NT2/D1 (cell line): ENCODE data around the gene WDR90.

Experiments used
- DNase-seq: peaks from one replicate; pipeline ENCODE4 v3.0.0-alpha.2; 2011; ENCODE audit warnings: low read depth, low spot score
- H3K27me3 ChIP-seq: 2 replicates; pipeline ENCODE4 v1.6.0; 2011; ENCODE audit warnings: mild to moderate bottlenecking; ENCODE audit not compliant: insufficient read length, insufficient read depth
- H3K36me3 ChIP-seq: 2 replicates; pipeline ENCODE4 v1.6.1; 2011; ENCODE audit warnings: mild to moderate bottlenecking, low read length, mixed read lengths; ENCODE audit not compliant: insufficient read depth, insufficient read length
- H3K4me1 ChIP-seq: 2 replicates; pipeline ENCODE4 v1.5.1; 2011; ENCODE audit not compliant: insufficient read depth, insufficient read length
- H3K4me3 ChIP-seq: 2 replicates; pipeline ENCODE4 v1.5.1; 2011; ENCODE audit warnings: low read depth; ENCODE audit not compliant: insufficient read length
- H3K9ac ChIP-seq: 2 replicates; pipeline ENCODE4 v1.6.0; 2011; ENCODE audit warnings: low read depth; ENCODE audit not compliant: insufficient read length
- H3K9me3 ChIP-seq: 2 replicates; pipeline ENCODE4 v1.5.1; 2011; ENCODE audit warnings: mild to moderate bottlenecking, low read length; ENCODE audit not compliant: insufficient read depth
- SUZ12 ChIP-seq: IDR thresholded peaks from 2 replicates; pipeline ENCODE4 v1.6.1; 2011; ENCODE audit not compliant: insufficient read length, insufficient read depth; ENCODE audit errors: extremely low read depth
- YY1 ChIP-seq: IDR thresholded peaks from 2 replicates; pipeline ENCODE4 v1.6.1; 2011; ENCODE audit not compliant: insufficient read length, insufficient read depth
- ZNF274 ChIP-seq: IDR thresholded peaks from 2 replicates; pipeline ENCODE4 v1.6.1; 2011; ENCODE audit warnings: mild to moderate bottlenecking, low read depth, low read length

WDR90 gene

DNA sequence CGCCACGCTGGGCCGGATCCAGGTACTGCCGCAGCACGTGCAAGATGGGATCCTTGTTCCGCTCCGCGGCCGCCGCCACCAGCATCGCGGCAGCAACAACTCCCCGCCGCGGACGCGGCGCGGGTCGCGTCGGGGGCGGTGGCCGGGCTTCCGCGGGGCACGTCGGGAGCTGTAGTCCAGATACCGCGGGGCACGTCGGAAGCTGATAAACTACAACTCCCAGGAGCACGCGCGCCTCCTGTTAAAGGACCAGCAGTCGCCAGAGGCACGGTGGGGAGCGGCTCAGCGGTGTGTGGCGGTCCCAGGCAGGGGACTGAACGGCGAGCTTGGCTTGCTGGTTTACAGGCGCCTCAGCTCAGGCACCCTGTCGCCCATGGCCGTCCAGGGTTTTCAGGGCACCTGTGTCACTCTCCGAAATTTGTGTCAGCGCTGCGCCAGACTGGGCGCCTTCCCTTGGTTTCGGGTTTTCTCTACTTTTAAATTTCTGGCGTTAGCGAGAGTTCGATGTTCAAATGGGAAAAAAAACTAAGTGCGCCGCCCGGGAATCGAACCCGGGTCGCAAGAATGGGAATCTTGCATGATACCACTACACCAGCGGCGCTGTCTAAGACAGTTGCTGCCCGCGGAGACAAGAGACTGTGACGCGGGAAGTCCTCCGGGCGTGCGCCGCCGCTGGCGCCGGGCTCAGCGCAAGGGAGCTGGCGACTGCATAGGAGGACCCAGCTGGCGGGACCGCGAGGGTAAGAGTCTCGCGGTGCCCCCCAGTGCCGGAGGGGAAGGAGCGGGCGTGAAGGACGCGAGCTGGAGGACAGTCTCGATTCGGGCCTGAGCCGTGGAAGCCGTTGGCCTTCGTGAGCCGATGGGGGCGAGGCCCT, 12.7 kb upstream of the WDR90 start, which contains the start of gene METTL26:
METTL26 (minus strand) TSS at position 100 of the 875 bp plus-strand sequence; CDS start at position 85, 15 bp downstream.
- no peaks in the 10 kb centered on the region for H3K9me3 ChIP-seq
- H3K4me1 ChIP-seq, result peaks cover 28% of the 10 kb centered on the region
- peak; percentile 89 for DNase-seq
- H3K27me3 ChIP-seq, result no peaks in the 10 kb centered on the region
- H3K9ac ChIP-seq, result peak within 1 kb of the TSS; percentile 99
- TF ChIP-seq ZNF274 (no peak), SUZ12 (no peak), YY1 (no peak)
- peak within 1 kb of the TSS; percentile 95 for H3K4me3 ChIP-seq
- peaks cover 30% of the 10 kb centered on the region for H3K36me3 ChIP-seq

DNA sequence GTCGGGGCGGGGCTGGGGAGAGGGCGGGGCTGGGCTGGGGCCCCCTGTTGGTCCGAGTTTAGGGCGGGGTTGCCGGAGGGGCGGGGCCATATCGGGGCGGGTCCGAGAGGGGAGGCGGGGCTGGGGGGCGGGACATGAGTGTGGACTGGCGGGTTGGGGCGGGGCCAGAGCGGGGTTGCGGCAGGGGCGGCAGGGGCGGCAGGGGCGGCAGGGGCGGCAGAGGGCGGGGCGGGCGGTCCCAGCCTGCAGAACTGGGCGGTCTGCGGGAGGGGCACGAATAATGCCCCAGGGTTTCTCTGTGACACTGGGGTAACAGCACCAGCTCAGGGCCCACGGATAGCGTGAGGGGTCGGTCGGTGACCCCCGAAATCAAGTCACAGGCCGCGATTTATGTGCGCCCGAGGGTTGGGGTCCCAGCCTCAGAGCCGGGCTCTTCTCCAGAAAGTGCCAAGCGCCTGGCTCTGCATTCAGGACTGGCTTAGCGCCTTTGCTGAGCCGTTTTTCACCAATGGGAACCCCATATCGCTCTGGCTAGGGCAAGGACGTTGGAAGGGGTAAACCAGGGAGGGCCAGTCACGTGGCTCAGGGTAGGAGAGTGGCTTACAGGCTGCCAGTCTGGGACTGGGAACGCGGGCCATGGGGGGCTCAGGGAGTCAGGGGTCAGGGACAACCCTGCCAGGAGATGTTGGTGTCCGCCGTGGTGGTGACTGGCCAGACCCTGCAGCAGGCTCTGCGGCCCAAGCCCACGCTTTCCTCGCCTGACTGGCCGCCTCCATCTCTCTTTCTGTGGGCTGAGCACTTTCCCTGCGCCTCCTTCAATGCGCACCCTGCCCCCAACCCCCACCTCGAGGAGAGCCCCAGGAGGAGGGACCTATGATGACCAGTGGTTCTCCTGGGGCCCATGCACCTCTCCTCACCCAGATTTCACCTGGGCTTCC, 11.8 kb upstream of the WDR90 start:
- no peak for DNase-seq
- Histone ChIP-seq H3K36me3 (peaks cover 26% of the 10 kb centered on the region), H3K9ac (peak overlapping the region; percentile 82), H3K4me3 (peak overlapping the region; percentile 95), H3K27me3 (peaks cover under 1% of the 10 kb centered on the region), H3K9me3 (no peaks in the 10 kb centered on the region), H3K4me1 (peaks cover 28% of the 10 kb centered on the region)
- TF ChIP-seq ZNF274, result no peak
- TF ChIP-seq SUZ12, result no peak
- no peak for TF ChIP-seq YY1

DNA sequence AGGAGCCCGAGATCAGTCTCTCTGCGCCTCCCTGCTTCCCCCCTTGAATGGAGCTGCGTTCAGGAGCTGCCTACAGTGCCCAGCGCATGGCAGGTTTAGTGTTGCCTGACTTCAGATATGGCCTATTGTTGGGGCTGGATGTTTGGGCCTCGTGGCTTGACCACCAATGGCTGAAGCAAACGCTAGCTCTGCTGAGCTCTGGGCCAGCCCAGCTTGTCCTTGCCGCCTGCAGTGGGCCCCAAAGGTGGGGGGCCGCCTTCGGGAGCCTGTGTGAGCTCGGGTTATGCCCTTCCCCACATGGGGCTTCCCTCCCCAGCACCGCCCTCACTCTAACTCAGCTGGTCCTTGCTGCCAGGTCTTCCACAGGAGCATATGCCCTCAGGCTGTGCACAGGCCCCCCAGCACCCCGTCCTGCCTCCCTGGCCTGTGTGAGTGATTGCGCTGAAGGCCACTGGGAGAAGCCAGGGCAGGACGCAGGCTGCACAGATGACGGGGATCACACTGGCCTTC, 11.1 kb upstream of the WDR90 start:
- no peaks in the 10 kb centered on the region for H3K9me3 ChIP-seq
- no peak for DNase-seq
- H3K4me3 ChIP-seq, result no peak overlapping the region
- peaks cover 18% of the 10 kb centered on the region for H3K36me3 ChIP-seq
- H3K27me3 ChIP-seq, result peaks cover 8% of the 10 kb centered on the region
- TF ChIP-seq ZNF274, result no peak
- no peak for TF ChIP-seq SUZ12
- no peak for TF ChIP-seq YY1
- H3K9ac ChIP-seq, result peak overlapping the region; percentile 82
- peaks cover 27% of the 10 kb centered on the region for H3K4me1 ChIP-seq

DNA sequence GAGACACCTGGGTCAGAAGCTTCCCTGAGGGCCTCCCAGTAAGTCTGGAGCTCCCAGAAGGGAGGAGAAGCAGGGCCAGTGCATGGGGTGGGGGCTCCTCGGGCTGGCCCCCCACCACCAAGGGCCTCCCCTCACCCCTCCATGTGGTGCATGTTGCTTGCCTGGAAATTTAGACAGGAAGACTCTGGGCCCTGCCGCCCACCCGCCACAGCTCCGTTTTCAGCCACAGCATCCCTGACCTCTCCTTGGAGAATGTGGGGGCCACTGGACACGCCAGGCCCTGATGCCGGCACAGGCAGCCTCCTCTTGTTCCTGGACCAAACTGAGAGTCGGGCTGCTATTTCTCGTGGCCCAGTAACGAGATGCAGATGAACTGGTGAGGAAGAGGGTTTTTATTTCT, 10.3 kb upstream of the WDR90 start:
- H3K4me3 ChIP-seq, result no peak overlapping the region
- H3K9me3 ChIP-seq, result no peaks in the 10 kb centered on the region
- peaks cover 11% of the 10 kb centered on the region for H3K36me3 ChIP-seq
- peaks cover 9% of the 10 kb centered on the region for H3K27me3 ChIP-seq
- TF ChIP-seq YY1 (no peak), ZNF274 (no peak), SUZ12 (no peak)
- no peak for DNase-seq
- peak overlapping the region; percentile 32 for H3K9ac ChIP-seq
- peaks cover 28% of the 10 kb centered on the region for H3K4me1 ChIP-seq

- no peak for TF ChIP-seq ZNF274
- no peak for TF ChIP-seq SUZ12
- TF ChIP-seq YY1, result no peak
- peaks cover 27% of the 10 kb centered on the region for H3K4me1 ChIP-seq
- H3K9ac ChIP-seq, result peak overlapping the region; percentile 26
- DNase-seq, result no peak
- H3K9me3 ChIP-seq, result no peaks in the 10 kb centered on the region
- H3K27me3 ChIP-seq, result peaks cover 9% of the 10 kb centered on the region
- no peak overlapping the region for H3K4me3 ChIP-seq
- H3K36me3 ChIP-seq, result no peaks in the 10 kb centered on the region
These were observed 8.6 kb upstream of the WDR90 start for GRCh38 chr16:640614-641013.

DNA sequence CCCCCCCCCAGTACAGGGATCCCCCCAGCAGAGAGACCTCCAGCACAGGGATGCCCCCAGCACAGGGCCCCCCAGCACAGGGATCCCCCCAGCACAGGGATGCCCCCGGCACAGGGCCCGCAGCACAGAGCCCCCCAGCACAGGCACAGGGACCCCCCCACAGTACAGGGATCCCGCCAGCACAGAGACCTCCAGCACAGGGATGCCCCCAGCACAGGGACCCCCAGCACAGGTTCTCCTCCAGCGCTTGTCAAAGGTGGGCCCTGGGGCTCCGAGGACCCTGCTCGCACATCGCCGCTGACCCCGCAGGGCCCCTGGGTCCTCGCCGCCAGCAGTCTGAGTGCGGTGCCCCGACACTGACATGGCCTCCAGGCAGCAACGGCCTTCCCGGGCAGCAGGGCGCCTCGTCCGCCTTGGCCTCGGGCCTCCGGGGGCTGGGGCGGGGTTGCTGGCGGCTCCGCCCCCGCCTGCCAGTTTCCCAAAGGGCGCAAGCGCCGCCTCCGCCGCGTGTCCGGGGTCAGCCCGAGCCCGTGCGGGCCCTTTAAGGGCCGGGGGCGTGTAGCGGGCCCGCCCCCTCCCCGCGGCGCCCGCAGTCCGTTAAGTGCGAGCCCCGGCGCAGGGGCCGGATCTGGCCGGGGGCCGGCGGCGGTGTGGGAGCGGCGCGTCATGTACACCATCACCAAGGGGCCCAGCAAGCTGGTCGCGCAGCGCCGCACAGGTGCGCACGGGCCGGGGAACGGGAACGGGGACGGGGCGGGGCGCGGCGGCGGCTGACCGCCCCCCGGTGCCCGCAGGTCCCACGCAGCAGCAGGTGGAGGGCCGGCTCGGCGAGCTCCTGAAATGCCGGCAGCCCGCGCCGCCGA, 7.6 kb upstream of the WDR90 start, which contains the start of gene MCRIP2:
MCRIP2 (plus strand) TSS at position 503 of the 863 bp plus-strand sequence; CDS start at position 667, 164 bp downstream.
- Histone ChIP-seq H3K9me3 (no peaks in the 10 kb centered on the region), H3K36me3 (peaks cover 2% of the 10 kb centered on the region), H3K4me3 (peak within 1 kb of the TSS; percentile 89), H3K27me3 (peaks cover 9% of the 10 kb centered on the region), H3K9ac (peak within 1 kb of the TSS; percentile 95), H3K4me1 (peaks cover 31% of the 10 kb centered on the region)
- no peak for TF ChIP-seq YY1
- peak; percentile 78 for DNase-seq
